ENCODE data around the gene PLCH1.

DNA sequence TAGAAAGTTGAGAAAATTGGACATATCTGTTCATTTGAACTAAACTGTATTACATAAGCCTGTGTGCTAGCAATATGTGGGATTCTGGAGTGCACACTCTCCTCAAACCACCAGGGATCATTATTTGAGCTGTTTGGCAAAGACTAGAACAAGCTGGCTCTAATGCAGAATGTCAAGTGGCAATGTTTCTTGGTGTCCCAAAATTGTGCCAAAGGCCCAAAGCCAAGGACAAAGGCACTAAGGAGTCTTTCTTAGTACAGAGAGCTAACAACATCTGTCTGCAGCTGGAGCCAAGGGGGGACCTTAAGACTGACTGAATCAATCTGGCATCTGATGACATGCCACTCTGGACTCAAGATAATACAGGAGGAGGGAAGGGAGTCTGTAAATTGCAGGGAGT, 374.7 kb downstream of the PLCH1 start:
- TF ChIP-seq, protein P1, sequence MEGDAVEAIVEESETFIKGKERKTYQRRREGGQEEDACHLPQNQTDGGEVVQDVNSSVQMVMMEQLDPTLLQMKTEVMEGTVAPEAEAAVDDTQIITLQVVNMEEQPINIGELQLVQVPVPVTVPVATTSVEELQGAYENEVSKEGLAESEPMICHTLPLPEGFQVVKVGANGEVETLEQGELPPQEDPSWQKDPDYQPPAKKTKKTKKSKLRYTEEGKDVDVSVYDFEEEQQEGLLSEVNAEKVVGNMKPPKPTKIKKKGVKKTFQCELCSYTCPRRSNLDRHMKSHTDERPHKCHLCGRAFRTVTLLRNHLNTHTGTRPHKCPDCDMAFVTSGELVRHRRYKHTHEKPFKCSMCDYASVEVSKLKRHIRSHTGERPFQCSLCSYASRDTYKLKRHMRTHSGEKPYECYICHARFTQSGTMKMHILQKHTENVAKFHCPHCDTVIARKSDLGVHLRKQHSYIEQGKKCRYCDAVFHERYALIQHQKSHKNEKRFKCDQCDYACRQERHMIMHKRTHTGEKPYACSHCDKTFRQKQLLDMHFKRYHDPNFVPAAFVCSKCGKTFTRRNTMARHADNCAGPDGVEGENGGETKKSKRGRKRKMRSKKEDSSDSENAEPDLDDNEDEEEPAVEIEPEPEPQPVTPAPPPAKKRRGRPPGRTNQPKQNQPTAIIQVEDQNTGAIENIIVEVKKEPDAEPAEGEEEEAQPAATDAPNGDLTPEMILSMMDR (IDR thresholded peaks at IDR 0.05; ENCODE audit: low read depth, low read length, poor library complexity, severe bottlenecking): no peak
- TF ChIP-seq EZH2phosphoT487 (IDR thresholded peaks at IDR 0.05; ENCODE audit: borderline replicate concordance, low read length): no peak
